T-helper 9 cell (primary cell): ENCODE measurements around the gene PPP1R7.

Experiments used
- DNase-seq: peaks from one replicate; pipeline ENCODE4 v3.0.0-alpha.2; 2020

The PPP1R7 gene

GRCh38 chr2:241197947-241198346 is 47.7 kb downstream of the PPP1R7 start:
- DNase-seq, result no peak

GRCh38 chr2:241198381-241199279 is 48.4 kb downstream of the PPP1R7 start:
- no peak for DNase-seq

- no peak for DNase-seq
These were observed 49.0 kb downstream of the PPP1R7 start for GRCh38 chr2:241199286-241199685.

GRCh38 chr2:241199897-241200821 is 49.9 kb downstream of the PPP1R7 start:
- DNase-seq, result no peak

- DNase-seq, result no peak
These were observed 50.6 kb downstream of the PPP1R7 start for GRCh38 chr2:241200822-241201395.

GRCh38 chr2:241201445-241202267 is 51.4 kb downstream of the PPP1R7 start:
- DNase-seq, result no peak

GRCh38 chr2:241202268-241202585 is 52.0 kb downstream of the PPP1R7 start:
- no peak for DNase-seq

- no peak for DNase-seq
These were observed 52.4 kb downstream of the PPP1R7 start for GRCh38 chr2:241202681-241203080.

GRCh38 chr2:241203218-241204009 is 53.1 kb downstream of the PPP1R7 start:
- no peak for DNase-seq

- DNase-seq, result no peak
These were observed 53.7 kb downstream of the PPP1R7 start for GRCh38 chr2:241204010-241204384.

- DNase-seq, result no peak
These were observed 54.2 kb downstream of the PPP1R7 start for GRCh38 chr2:241204490-241204889.

GRCh38 chr2:241205086-241205485 is 54.8 kb downstream of the PPP1R7 start:
- DNase-seq, result no peak

- no peak for DNase-seq
These were observed 56.9 kb downstream of the PPP1R7 start for GRCh38 chr2:241207151-241207550.

GRCh38 chr2:241207641-241208040 is 57.4 kb downstream of the PPP1R7 start:
- DNase-seq, result no peak

- DNase-seq, result no peak
These were observed 57.8 kb downstream of the PPP1R7 start for GRCh38 chr2:241208058-241208457.

GRCh38 chr2:241209271-241209670 is 59.0 kb downstream of the PPP1R7 start:
- DNase-seq, result no peak

GRCh38 chr2:241211276-241211675 is 61.0 kb downstream of the PPP1R7 start:
- no peak for DNase-seq

GRCh38 chr2:241213041-241213440 is 62.8 kb downstream of the PPP1R7 start:
- no peak for DNase-seq

- DNase-seq, result no peak
These were observed 63.3 kb downstream of the PPP1R7 start for GRCh38 chr2:241213567-241213966.

GRCh38 chr2:241214209-241214608 is 63.9 kb downstream of the PPP1R7 start:
- no peak for DNase-seq

- no peak for DNase-seq
These were observed 64.5 kb downstream of the PPP1R7 start for GRCh38 chr2:241214766-241215165.

GRCh38 chr2:241215421-241215820 is 65.2 kb downstream of the PPP1R7 start:
- no peak for DNase-seq
